GM12872 (cell line): ENCODE data around the gene PTPRM.

Experiments used
- TF ChIP-seq, protein P1 (sequence below): IDR thresholded peaks from 3 replicates; pipeline ENCODE4 v1.5.1; 2011; ENCODE audit warnings: low read depth, mild to moderate bottlenecking, low read length, moderate library complexity; ENCODE audit not compliant: insufficient read depth

PTPRM gene

GRCh38 chr18:7535436-7536205 is 31.5 kb upstream of the PTPRM start:
- TF ChIP-seq, protein P1, sequence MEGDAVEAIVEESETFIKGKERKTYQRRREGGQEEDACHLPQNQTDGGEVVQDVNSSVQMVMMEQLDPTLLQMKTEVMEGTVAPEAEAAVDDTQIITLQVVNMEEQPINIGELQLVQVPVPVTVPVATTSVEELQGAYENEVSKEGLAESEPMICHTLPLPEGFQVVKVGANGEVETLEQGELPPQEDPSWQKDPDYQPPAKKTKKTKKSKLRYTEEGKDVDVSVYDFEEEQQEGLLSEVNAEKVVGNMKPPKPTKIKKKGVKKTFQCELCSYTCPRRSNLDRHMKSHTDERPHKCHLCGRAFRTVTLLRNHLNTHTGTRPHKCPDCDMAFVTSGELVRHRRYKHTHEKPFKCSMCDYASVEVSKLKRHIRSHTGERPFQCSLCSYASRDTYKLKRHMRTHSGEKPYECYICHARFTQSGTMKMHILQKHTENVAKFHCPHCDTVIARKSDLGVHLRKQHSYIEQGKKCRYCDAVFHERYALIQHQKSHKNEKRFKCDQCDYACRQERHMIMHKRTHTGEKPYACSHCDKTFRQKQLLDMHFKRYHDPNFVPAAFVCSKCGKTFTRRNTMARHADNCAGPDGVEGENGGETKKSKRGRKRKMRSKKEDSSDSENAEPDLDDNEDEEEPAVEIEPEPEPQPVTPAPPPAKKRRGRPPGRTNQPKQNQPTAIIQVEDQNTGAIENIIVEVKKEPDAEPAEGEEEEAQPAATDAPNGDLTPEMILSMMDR: no peak

- TF ChIP-seq, protein P1: no peak
Measured at GRCh38 chr18:7537145-7537544, 30.0 kb upstream of the PTPRM start.

GRCh38 chr18:7541835-7542234 is 25.3 kb upstream of the PTPRM start:
- TF ChIP-seq, protein P1: no peak

GRCh38 chr18:7544686-7545085 is 22.4 kb upstream of the PTPRM start:
- TF ChIP-seq, protein P1: no peak

- TF ChIP-seq, protein P1: no peak
Measured at GRCh38 chr18:7545734-7546133, 21.4 kb upstream of the PTPRM start.

GRCh38 chr18:7548221-7548620 is 18.9 kb upstream of the PTPRM start:
- TF ChIP-seq, protein P1: no peak

DNA sequence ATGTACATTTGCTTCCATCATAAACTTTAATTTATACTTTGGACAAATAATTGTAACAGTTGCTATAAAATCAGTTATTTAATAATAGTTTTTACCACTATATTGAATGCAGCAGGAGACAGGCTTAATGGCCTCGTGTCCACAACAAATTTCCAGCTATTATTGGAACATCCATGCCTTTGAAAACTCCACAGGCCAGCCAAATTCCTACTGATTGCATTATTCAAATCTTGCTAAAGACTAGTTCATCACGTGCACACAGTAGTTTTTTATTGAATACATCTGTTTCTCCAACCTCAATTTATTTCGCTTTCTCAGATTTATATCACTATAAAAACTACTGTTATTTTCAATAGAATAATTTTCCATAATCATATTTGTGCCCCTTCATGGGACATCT is 18.4 kb upstream of the PTPRM start:
- TF ChIP-seq, protein P1: no peak

- TF ChIP-seq, protein P1: no peak
Measured at GRCh38 chr18:7557973-7558372, 9.1 kb upstream of the PTPRM start.
